Measurements from ENCODE around the gene FBXL20.
"Not testable (repeated sequence)": the region's sequence is repeated elsewhere in the genome, so short reads cannot be mapped to it uniquely, and the experiment has no call there.

The FBXL20 gene

DNA sequence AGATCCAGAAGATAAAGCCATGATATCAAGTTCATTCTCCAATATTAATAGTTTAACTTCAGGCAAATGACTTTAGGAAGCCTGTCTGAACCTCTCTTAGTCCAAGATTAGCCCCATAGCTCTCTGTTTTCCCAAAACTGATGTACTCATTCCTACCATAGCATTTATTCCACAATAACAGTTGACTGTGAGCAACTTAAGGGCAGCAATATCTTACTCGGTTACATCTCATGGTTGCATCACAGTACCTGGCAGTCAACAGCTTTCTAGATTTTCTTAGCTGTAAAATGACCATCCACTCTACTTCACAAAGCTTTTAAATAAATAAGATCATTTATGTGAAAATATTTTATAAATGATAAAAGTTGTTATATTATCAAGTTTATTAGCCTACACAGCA is 117.5 kb downstream of the FBXL20 start:
- no peak for ATAC-seq
- TF ChIP-seq SNAI2 (CRISPR knock-in tag; IDR thresholded peaks at IDR 0.05) (no peak), PATZ1 (CRISPR knock-in tag; IDR thresholded peaks at IDR 0.05; ENCODE audit: borderline replicate concordance) (no peak)

DNA sequence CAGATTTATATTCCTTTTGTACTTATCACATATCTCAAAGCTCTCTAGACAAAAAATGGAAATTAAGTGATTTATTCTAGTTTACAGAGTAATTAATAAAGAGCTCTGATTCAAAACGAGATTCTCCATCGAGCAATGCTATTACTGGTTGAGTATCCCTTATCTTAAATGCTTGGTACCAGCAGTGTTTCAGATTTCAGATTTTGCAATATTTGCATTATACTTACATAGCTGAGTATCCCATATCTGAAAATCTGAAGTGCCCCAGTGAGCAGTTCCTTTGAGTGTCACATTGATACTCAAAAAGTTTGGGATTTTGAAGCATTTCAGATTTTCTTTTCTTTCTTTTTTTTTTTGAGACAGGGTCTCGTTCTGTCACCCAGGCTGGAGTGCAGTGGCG is 118.3 kb downstream of the FBXL20 start:
- ATAC-seq: no peak
- TF ChIP-seq ESRRG (CRISPR knock-in tag; IDR thresholded peaks at IDR 0.05): no peak
- no peak for TF ChIP-seq ZNF8 (CRISPR knock-in tag; IDR thresholded peaks at IDR 0.05)
- no peak for TF ChIP-seq OSR1 (CRISPR knock-in tag; IDR thresholded peaks at IDR 0.05)
- no peak for TF ChIP-seq ZNF565 (CRISPR knock-in tag; conservative IDR thresholded peaks at IDR 0.05; ENCODE audit: low read depth)
- TF ChIP-seq RARB (CRISPR knock-in tag; IDR thresholded peaks at IDR 0.05): no peak
- TF ChIP-seq SNAI2 (CRISPR knock-in tag; IDR thresholded peaks at IDR 0.05): no peak
- TF ChIP-seq ZFP3 (CRISPR knock-in tag; IDR thresholded peaks at IDR 0.05): no peak
- no peak for TF ChIP-seq TCF4 (CRISPR knock-in tag; IDR thresholded peaks at IDR 0.05; ENCODE audit: borderline replicate concordance)

DNA sequence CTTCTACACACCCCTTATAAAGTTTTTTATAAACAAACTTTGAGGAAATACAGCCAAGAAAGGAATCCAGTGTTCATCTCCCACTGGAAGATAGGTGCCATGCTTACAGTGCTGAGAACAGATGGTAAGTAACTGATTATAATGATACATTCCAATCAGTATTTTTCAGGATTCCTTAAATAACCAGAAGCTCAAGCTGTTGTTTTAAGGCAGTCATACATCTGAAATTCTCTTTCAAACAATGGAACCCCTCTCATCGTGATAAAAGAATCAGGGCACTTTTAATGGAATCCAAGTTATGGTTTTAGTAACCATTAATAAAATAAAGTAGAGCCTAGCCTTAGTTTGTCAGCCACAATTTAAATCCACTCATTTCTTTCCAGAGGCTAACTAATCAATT is 119.6 kb downstream of the FBXL20 start:
- TF ChIP-seq SNAI2 (CRISPR knock-in tag; IDR thresholded peaks at IDR 0.05): no peak
- TF ChIP-seq ISL1 (CRISPR knock-in tag; IDR thresholded peaks at IDR 0.05): peak; percentile 53; the same call in 1 of the 2 replicates
- ATAC-seq: peak; percentile 64

DNA sequence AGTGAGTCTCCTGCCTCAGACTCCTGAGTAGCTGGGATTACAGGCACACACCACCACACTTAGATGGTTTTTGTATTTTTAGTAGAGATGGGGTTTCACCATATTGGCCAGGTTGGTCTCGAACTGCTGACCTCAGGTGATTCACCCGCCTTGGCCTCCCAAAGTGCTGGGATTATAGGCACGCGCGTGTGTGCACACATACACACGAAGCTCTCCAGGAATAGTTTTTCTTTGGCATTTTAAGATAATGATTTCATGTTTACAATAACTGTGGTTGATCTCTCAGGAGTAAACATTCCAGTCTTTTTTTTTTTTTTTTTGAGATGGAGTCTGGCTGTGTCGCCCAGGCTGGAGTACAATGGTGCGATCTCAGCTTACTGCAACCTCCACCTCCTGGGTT is 123.2 kb downstream of the FBXL20 start:
- ATAC-seq: not testable (repeated sequence)

DNA sequence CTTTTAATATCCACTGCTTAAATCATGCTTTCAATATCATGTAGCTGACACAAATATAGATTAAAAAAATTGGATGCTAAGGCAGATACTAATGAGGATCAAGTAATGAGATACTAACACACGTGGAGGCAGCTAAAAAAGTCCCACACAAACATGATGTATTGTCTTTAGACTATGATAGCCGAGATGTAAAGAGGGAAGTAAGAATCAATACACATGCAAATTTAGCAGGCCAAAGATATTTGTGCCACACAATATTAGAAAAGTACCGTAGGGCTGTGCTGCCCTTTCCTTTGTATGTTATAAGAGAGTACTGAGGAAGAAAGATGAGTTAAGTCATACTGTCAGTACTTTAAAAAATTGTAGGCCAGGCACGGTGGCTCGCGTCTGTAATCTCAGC is 124.3 kb downstream of the FBXL20 start:
- no peak for ATAC-seq
- TF ChIP-seq GLIS3 (CRISPR knock-in tag; IDR thresholded peaks at IDR 0.05) (no peak), POU6F1 (CRISPR knock-in tag; IDR thresholded peaks at IDR 0.05; ENCODE audit: borderline replicate concordance, low read depth) (no peak), ZC3H10 (CRISPR knock-in tag; IDR thresholded peaks at IDR 0.05) (no peak), ZFP3 (CRISPR knock-in tag; IDR thresholded peaks at IDR 0.05) (no peak), TSHZ2 (CRISPR knock-in tag; IDR thresholded peaks at IDR 0.05) (no peak), SNAI2 (CRISPR knock-in tag; IDR thresholded peaks at IDR 0.05) (no peak), ZFP30 (CRISPR knock-in tag; IDR thresholded peaks at IDR 0.05) (no peak)

DNA sequence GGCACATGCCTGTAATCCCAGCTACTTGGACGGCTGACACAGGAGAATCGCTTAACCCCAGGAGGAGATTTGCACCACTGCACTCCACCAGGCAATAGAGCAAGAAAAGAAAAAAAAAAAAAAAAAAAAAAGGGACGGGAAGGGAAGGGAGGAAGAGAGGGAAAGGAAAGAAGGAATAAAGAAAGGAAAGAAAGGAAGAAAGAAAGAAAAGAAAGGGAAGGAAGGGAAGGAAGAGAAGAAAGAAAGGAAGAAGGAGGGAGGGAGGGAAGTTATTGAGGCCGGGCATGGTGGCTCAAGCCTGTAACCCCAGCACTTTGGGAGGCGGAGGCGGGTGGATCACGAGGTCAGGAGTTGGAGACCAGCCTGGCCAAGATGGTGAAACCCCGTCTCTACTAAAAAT is 125.3 kb downstream of the FBXL20 start:
- ATAC-seq: no peak
- no peak for TF ChIP-seq ZNF565 (CRISPR knock-in tag; conservative IDR thresholded peaks at IDR 0.05; ENCODE audit: low read depth)
- no peak for TF ChIP-seq POU6F1 (CRISPR knock-in tag; IDR thresholded peaks at IDR 0.05; ENCODE audit: borderline replicate concordance, low read depth)
- no peak for TF ChIP-seq ZC3H10 (CRISPR knock-in tag; IDR thresholded peaks at IDR 0.05)
- no peak for TF ChIP-seq ZFP30 (CRISPR knock-in tag; IDR thresholded peaks at IDR 0.05)
- no peak for TF ChIP-seq TSHZ2 (CRISPR knock-in tag; IDR thresholded peaks at IDR 0.05)
- no peak for TF ChIP-seq PATZ1 (CRISPR knock-in tag; IDR thresholded peaks at IDR 0.05; ENCODE audit: borderline replicate concordance)
- no peak for TF ChIP-seq OSR1 (CRISPR knock-in tag; IDR thresholded peaks at IDR 0.05)
- no peak for TF ChIP-seq BACH2 (CRISPR knock-in tag; IDR thresholded peaks at IDR 0.05; ENCODE audit: borderline replicate concordance)
- TF ChIP-seq TCF4 (CRISPR knock-in tag; IDR thresholded peaks at IDR 0.05; ENCODE audit: borderline replicate concordance): no peak
- TF ChIP-seq CSDC2 (CRISPR knock-in tag; IDR thresholded peaks at IDR 0.05): no peak
- TF ChIP-seq ZNF8 (CRISPR knock-in tag; IDR thresholded peaks at IDR 0.05): no peak
- TF ChIP-seq, protein P1, sequence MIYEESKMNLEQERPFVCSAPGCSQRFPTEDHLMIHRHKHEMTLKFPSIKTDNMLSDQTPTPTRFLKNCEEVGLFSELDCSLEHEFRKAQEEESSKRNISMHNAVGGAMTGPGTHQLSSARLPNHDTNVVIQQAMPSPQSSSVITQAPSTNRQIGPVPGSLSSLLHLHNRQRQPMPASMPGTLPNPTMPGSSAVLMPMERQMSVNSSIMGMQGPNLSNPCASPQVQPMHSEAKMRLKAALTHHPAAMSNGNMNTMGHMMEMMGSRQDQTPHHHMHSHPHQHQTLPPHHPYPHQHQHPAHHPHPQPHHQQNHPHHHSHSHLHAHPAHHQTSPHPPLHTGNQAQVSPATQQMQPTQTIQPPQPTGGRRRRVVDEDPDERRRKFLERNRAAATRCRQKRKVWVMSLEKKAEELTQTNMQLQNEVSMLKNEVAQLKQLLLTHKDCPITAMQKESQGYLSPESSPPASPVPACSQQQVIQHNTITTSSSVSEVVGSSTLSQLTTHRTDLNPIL (CRISPR knock-in tag; IDR thresholded peaks at IDR 0.05; ENCODE audit: low read depth): no peak
